ENCODE results near the gene RNF43.
"Not testable (repeated sequence)": the region's sequence is repeated elsewhere in the genome, so short reads cannot be mapped to it uniquely, and the experiment has no call there.

The RNF43 gene

DNA sequence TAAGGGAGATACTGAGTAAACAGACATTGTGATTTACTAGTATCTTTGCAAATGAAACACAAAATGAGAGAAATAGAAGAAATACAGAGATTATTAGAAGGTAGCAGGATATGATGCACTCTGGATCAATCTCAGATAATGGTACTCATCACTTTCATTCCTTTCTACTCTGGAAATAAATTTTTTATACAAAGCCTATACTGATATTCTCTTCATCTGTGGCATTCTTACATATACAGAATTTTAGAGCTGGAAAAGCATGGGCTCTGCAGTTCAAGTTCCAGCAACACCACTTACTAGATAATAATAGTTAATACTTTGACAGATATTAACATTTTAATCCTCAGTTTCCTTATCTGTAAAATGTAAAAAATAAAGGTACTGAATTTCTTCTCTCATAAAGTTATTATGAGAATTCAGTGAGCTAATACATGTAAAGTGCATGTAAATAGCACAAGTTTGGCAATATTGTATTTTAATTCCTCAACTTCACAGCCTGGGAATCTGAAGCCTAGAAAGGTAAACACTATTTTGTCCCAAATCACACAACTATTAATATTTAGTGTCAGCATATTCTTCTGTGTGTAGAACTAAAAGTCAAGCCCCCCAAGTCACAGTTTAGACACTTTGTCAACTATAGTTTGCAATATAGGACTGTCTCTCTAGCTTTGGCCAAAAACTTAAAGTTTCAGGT, 6.5 kb downstream of the RNF43 start:
- no peak for DNase-seq (ENCODE audit: extremely low read depth in 1 of 2, low read depth in 1 of 2)

DNA sequence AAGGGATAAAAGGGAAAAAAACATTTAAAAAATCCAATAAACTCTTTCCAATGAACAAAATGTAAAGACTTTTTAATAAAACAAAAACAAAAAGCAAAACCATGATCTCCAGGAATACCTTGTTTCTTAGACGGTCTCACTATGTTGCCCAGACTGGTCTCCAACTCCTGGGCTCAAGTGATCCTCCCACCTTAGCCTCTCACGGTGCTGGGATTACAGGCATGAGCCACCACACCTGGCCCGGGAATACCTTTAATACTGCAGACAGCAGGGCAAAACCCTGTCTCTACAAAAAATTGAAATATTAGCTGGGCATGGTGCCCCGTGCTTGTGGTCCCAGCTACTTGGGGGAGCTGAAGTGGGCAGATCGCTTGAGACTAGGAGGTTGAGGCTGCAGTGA, 7.9 kb downstream of the RNF43 start:
- DNase-seq (ENCODE audit: extremely low read depth in 1 of 2, low read depth in 1 of 2), result no peak

DNA sequence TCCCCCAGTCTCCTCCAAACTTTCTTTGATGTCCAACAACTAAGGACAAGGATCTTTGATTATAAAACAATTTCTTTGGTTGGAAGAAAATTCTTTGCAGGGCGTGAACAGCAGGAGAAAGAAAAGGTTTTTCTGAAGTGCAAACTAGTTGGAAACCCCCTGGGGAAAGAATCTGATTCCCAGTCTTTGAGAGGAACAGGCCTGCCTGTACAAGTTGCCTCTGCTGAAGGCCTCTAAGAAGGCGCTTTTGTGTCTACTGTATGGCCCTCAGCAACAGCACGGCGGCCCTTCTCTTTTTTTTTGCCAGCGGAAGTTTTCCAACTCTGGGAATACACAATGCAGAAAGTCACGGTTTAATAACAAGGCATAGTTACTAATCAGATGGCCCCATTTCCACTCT, 14.0 kb downstream of the RNF43 start:
- no peak for DNase-seq (ENCODE audit: extremely low read depth in 1 of 2, low read depth in 1 of 2)

DNA sequence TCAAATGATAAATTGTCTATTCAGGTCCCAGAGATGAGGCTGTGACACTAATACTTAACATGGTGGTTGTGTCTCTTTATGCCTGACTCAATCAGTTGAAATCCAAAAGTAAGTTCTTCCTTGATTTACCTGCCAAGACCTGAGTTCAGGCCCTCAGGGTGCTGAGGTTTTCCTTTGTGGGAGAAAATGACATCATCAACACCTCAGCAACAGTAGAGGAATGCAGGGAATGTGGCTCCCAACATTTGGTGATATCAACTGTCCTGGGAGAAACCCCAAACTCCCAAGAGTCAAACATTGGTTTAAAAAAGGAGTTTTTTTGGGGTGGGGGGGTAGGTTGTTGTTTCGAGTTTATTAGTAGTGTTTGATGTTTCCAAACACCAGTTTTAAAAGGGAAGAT, 14.7 kb downstream of the RNF43 start:
- no peak for DNase-seq (ENCODE audit: extremely low read depth in 1 of 2, low read depth in 1 of 2)

DNA sequence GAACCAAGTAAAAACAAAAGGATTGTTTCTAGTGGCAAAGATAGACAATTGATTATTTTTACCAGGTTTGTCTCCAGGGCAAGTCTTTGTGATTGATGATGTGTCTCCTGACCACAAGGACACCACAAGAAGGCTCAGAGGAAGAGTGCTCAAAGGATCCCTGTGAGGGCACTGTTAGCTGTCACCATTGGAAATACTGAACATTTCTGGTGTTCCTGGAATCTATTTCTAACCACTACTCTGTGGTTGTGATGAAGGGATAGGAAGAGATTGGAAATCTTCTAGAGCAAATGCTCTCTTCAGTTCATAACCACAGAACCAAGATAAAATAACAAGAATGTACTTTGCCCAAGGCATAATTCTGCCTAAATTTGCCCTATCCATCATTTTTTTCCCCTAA, 15.3 kb downstream of the RNF43 start:
- no peak for DNase-seq (ENCODE audit: extremely low read depth in 1 of 2, low read depth in 1 of 2)

DNA sequence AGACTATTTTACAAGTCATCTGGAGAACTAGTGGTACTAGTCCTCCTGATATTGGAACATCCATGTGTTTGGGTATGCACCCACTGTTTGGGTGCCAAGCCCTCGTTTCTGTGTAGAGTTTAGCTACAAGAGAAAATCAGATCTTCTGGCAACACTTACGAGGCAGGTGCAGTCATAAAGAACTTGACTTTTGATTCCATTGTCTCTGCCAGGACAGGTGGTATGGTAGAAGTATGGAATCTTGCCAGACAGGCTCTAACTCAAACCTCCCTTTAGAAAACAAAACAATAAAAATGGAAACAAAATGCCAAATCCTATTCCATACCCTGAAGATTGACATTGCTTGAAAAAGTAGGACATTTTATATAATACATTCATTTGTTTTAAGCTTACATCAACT, 16.0 kb downstream of the RNF43 start:
- DNase-seq (ENCODE audit: extremely low read depth in 1 of 2, low read depth in 1 of 2), result no peak

DNA sequence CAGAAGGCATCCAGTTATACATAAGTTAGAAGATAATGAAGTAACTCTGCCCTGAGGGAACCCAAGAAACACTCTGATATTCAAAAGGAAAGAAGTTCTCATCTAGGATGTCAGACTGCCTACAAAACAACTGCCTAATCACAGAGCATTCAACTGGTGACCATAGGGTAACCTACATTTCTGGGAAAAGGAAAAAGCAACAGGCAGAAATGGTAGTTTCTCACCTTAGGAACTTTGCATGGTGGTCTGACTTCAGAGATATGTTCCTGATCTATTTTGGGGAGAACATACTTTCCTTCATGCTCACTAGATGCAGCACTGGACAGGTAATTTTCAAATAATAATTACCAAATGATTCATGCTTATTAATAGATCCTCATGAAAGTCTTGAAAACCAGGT, 16.5 kb downstream of the RNF43 start:
- no peak for DNase-seq (ENCODE audit: extremely low read depth in 1 of 2, low read depth in 1 of 2)

DNA sequence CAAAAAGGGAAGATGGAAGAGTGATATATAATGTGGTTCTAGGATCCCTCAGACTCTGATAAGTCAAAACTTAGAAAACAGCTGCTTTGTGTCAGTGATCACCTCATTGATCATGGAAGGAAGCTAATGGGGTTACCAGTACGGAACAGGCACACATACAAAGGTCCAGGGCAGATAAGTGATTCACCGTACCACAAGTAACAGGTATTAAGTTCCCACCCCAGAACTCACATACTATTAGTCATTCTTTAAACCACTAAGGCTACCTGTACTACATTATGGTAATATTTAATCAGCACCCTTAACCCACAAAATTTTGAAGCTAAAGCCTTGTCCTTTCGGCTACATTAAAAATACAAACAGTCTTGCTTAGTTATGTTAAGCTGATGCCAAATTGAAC, 17.4 kb downstream of the RNF43 start:
- DNase-seq (ENCODE audit: extremely low read depth in 1 of 2, low read depth in 1 of 2), result no peak

DNA sequence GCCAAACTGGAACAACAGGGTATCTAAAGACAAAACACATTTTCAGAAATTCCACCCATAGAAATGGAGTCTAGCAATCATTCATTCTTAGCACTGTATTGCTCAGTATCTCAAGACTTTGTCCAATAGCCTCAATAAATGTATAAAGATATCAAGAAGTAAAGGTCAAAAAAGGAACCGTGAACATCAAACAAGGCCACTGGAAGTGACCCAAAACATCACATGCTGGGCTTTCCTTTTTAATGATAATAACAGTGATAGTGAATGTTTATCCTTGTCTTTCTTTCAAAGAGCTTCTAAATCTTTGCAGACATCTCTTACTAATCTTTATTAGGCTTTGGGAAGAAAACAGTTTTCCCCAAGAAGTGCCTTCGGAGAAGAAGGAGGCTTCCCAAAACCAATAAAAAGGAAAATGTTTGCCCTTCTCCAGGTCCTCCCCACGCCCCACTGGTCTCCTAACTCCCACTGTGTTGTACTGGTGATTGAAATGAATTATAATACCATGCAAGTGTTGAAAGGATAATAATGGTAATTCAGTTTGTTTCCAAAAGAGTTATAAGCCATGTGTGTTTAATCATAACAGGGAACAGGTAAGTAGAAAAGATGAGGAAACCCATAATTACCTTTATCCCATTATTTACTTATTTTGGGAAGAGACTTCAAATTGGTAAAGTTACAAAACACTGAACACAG, 18.6 kb downstream of the RNF43 start:
- DNase-seq (ENCODE audit: extremely low read depth in 1 of 2, low read depth in 1 of 2), result no peak

DNA sequence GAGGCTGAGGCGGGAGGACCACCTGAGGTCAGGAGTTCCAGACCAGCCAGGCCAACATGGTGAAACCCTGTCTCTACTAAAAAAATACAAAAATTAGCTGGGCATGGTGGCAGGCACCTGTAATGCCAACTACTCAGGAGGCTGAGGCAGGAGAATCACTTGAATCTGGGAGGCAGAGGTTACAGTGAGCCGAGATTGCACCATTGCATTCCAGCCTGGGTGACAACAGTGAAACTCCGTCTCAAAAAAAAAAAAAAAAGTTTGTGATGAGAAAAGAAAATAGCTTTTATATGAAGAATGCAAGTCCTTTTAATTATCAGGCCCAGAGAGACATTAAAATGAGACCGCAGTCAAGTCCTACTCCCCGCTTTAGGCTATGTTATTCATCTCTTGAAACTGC, 19.9 kb downstream of the RNF43 start:
- DNase-seq (ENCODE audit: extremely low read depth in 1 of 2, low read depth in 1 of 2), result not testable (repeated sequence)

DNA sequence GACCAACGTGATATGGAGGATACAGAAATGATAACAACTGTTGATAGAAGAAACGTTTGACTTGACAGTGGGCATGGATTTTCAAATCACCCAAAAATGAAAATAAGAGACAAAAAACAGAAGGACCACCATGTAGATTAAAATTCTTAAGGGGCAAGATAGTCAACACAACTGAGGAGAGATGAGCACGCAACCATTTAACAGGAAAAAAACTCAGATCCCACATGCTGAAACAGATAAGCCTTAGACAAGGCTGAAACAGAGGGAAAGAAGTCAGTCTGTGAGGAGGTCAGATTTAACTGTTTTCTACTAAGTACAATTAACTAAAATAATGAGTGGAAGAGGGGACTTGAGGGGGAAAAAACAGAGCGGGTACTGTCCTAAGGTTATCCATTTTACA, 21.2 kb downstream of the RNF43 start:
- no peak for DNase-seq (ENCODE audit: extremely low read depth in 1 of 2, low read depth in 1 of 2)

DNA sequence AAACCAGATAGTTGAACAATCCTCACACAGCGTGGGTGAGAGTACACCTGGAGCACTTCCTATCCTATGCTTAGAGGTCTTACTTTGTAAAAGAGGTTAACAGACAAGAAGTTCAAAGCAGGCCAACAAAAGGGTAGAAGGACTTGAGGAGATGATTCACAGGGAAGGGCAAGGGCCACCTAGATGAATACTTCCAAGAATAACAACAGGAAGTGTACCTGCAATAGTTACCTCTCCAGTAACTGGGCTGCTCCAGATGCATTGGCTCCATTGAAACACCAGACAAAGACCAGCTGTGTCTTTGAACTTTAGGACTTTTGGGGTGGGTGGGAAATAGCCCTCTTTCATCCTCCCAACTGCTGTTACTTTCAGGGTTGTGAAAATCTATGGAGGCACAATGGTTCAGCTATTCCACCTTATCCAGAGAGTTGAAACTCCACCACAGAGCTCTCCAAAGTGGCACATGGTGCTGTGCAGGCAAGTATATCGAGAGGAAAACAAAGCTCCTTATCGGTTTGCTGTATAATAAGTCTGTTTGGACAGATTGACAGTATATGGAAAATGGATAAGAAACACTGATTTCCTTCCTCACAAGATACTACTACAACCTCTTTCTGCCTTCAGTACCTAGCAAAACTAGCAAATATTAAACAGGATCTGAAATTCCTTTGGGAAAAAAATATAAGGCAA, 22.7 kb downstream of the RNF43 start:
- DNase-seq (ENCODE audit: extremely low read depth in 1 of 2, low read depth in 1 of 2), result no peak

DNA sequence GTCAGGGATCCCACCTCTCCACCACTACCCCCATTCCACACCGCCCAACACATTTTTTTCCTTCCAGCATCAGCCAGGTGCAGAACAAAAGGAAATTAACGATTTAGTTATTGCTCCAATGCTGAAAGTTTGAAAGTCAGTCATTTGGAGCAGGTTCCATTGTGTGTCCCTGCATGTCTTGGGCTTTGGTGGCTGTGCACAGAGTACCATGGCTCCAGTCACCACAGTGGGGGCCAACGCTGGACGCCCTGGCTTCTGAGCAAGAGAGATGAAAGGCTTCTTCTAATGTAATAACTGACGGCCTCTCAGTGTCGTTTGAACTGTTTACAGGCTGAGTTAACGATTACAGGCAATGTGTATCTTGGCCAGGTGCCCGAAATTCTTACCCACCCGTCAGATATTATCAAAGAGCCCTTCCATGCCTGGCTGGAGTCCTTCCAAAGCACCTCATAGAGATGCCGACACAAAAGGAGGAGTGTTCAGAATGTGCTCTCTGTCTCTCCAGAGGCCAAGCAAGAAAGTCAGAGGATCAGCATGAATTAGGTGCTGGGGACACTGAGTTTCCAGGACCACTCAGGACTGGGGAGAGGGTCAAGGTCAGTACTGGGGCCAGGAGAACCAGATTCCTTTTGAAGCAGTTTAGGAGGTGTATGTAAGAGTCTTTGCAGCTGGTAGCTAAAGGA, 25.9 kb downstream of the RNF43 start:
- no peak for DNase-seq (ENCODE audit: extremely low read depth in 1 of 2, low read depth in 1 of 2)

DNA sequence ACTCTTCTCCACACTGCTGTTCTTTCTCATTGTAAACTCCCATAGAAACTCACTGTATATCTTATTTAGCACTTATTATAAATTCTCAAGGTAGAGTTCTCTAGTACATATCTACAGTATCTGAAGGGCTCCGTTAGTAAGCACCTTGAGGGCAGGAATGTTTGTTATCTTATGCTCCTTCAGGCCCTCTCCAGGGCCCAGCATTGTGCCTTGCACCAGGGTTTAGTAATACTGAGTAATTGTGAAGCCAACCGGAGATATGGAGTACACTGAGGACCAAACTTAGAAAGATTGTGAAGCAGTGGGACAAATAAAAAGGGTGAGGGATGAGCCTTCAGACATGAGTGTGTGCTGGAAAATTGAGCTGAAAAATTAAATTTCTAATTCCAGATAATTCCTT, 26.4 kb downstream of the RNF43 start:
- no peak for DNase-seq (ENCODE audit: extremely low read depth in 1 of 2, low read depth in 1 of 2)

DNA sequence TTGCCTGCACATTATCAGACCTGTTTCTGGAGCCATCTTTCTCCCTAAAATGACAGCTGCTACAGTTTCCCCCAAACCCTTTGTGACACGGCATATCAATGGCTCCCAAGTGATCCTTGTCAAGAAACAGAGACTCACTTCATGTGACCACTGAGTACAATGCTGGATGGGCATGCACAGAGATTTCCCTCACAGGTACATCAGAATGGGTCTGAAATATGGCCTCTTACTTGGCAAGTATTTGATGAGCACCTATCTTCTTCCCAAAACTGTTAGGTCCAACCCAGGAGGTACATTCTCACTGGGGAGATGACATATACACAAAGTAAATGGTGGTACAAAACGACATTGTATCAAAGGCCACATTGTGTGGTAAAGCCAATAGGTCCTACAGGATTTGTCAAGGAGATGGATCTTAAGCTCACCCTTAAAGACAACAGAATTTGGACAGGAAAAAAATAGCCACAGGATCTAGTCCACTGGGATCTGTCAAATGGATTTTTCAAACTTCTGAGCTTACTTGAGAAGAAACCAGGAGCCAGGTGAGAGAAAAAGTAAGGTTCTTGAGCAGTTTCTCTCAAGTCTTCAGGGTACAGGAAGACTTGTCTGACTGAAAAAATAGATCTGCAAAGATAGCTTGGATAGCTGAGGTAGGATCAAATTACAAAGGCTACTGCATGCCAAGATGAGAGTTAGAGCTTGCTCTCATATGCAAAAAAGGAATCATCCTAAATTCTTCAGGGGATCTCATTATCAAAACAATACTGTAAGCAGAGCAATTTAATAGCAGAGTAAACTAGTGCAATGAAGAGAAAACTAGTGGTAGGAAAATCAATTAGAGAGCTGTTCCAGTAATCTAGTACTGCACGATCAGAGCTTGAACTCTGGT, 28.8 kb downstream of the RNF43 start:
- DNase-seq (ENCODE audit: extremely low read depth in 1 of 2, low read depth in 1 of 2), result no peak

DNA sequence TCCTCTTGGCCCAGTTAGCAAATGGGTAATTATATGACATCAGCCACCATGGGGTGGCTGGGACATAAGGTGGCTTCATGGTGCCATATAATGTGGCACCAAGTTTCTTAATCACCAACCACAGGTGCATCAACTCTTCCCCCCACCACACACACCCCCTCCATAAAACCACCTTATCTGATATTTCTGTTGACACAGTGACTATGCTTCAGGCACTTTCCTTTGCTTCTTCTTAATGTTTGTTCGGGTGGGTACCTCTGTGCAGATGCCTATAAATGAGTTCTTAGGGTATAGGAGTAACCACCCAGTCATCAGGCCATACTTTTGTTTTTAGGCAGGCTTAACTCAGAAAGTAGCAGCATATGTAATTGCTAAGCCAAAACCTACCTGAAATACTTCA, 29.5 kb downstream of the RNF43 start:
- DNase-seq (ENCODE audit: extremely low read depth in 1 of 2, low read depth in 1 of 2), result no peak

DNA sequence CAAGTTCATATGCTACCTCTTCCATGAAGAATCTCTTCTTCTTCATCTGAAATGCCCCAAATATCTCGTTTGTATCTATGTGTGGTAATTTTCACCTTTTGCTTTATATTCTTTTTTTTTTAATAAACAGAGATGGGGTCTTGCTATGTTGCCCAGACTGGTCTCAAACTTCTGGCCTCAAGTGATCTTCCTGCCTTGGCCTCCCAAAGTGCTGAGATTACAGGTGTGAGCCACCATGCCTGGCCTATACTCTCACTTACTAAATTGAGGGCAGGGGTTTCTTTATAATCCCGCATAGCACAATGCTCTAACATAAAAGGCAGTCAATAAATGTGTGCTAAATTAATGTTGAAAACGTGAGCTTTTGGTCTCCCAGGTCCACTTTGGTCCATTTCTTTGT, 30.6 kb downstream of the RNF43 start:
- no peak for DNase-seq (ENCODE audit: extremely low read depth in 1 of 2, low read depth in 1 of 2)

DNA sequence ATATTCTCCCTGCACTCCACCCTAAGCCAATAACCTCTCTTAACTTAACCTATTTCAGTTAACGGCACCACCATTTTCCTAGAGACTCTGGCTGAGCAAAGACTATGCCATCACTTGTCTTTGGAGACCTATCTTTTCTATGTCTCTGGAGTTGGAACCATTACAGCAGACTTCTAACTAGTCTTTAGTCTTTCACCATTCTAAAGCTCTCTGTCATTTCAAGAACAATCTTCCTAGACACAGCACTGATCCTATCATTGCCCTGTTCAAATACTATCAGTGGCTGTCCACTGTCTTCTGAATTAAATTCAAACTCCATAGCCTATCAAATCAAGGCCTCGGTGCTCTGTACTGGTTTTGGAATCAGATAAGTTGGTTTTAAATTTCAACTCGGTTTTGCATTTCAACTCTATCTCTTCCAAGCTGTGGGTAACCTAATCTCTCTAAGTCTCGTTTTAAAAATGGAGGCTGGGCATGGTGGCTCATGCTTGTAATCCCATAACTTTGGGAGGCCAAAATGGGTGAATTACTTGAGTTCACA, 31.9 kb downstream of the RNF43 start:
- no peak for DNase-seq (ENCODE audit: extremely low read depth in 1 of 2, low read depth in 1 of 2)

DNA sequence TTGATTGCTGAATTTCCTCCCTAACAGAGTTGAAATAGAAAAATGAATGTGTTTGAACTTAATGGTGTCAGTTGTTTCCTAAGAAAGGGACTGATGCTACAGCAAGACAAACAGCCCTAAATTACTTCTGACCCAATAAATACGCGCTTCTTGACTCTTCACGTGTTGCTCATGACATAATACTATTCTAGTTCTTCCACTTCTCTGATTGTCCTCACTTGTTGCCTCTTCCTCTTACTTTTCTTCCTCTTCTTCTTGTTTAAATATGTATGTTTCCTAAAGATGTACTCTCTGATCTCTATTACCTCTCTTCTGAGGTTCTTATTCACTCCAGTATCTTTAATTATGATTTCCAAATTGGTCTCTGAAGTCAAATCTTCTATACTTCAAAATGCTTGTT, 32.4 kb downstream of the RNF43 start:
- no peak for DNase-seq (ENCODE audit: extremely low read depth in 1 of 2, low read depth in 1 of 2)

DNA sequence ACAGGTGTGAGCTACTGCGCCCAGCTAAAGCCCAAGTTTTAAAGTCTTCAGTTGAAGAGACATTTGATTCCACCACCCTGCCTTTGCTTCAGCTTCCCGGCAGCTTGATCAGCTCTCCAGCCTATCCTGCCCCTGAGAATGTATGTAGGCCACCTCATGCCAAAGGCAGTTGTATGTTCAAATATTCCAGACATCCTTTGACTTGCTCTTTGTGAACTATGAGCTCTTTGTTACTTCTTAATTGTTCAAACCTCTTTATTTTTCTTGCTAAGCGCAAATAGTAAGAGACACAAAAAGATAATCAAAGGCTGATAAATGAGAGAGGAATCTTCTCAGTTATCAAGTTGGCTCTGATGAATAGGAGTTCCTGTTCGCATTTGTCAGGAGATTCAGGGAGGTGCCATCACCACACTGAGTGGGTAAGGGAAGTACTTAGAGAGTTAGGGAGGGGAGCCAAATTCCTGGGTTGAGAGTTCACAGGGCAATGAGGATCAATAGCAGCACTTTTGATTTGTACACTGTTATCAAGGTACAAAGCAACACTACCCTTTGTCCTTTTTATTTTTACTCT, 33.4 kb downstream of the RNF43 start:
- no peak for DNase-seq (ENCODE audit: extremely low read depth in 1 of 2, low read depth in 1 of 2)
